Endothelial cell of umbilical vein (primary cell): ENCODE results near the gene MMP24. TPM values are rescaled to one million over a fixed set of nuclear protein-coding genes. Genes with fewer than 3 reads are reported as not detected.

ENCODE experiments used
- BruUV-seq: library from RNA; stranded (reverse); fragments of 400-500 nt; replicated peaks from 2 replicates; lab custom pipeline; 2021; lab: Mats Ljungman, UMichigan
- CTCF ChIA-PET: fragments of 300-600, 350-600 bp; sonication (Branson Sonifier 250); formaldehyde crosslinking; loops from one replicate; lab custom pipeline; 2021; ENCODE audit warnings: antibody characterized with exemption, inconsistent platforms; lab: Charles Lee
- POLR2A ChIA-PET: fragments of 300-600, 350-600 bp; sonication (Branson Sonifier 250); formaldehyde crosslinking; loops from one replicate; lab custom pipeline; 2021; ENCODE audit warnings: antibody characterized with exemption, inconsistent platforms; lab: Charles Lee
- DNase-seq: peaks from one replicate; pipeline ENCODE4 v3.0.0-alpha.2; 2011; ENCODE audit warnings: low read depth, low spot score
- FAIRE-seq: peaks from 2 replicates; lab custom pipeline; 2011; peaks lifted over from hg19 to GRCh38; lab: Jason Lieb, UNC
- H2AFZ ChIP-seq: 2 replicates; pipeline ENCODE4 v1.6.0; 2012; ENCODE audit warnings: low read depth, low read length, control low read depth, inconsistent platforms
- H3K27ac ChIP-seq: 2 replicates; pipeline ENCODE4 v1.5.1; 2011; ENCODE audit warnings: low read depth, mild to moderate bottlenecking, control low read depth, low read length, moderate library complexity; ENCODE audit not compliant: insufficient read depth
- H3K27me3 ChIP-seq, 2 experiments: 2 replicates each; pipeline versions ENCODE4 v1.6.0 to v1.6.1; 2011; ENCODE audit warnings: low read length in 2 of 2, mixed read lengths in 1 of 2; ENCODE audit not compliant: control insufficient read depth in 2 of 2, insufficient read depth in 2 of 2
- H3K36me3 ChIP-seq, 2 experiments: 2 replicates in 1 of 2; 3 replicates in 1 of 2; pipeline ENCODE4 v1.5.1; 2011; ENCODE audit warnings: low read length in 2 of 2, mild to moderate bottlenecking in 1 of 2, moderate library complexity in 1 of 2; ENCODE audit not compliant: control insufficient read depth in 2 of 2, insufficient read depth in 2 of 2; ENCODE audit errors: extremely low read depth in 1 of 2
- H3K4me1 ChIP-seq: 3 replicates; pipeline ENCODE4 v1.5.1; 2011; ENCODE audit warnings: mild to moderate bottlenecking, low read length; ENCODE audit not compliant: control insufficient read depth, insufficient read depth; ENCODE audit errors: extremely low read depth
- H3K4me2 ChIP-seq: 2 replicates; pipeline ENCODE4 v1.6.1; 2011; ENCODE audit warnings: low read length, control low read depth, mixed read lengths; ENCODE audit not compliant: insufficient read depth
- H3K4me3 ChIP-seq, 3 experiments: fragments of 200-600 bp in 1 of 3; sonication (generic), shearing (Covaris generic) in 1 of 3; replicated peaks in 1 of 3; 2 replicates each; pipeline ENCODE4 v1.5.1; 2011 to 2016; ENCODE audit warnings: control low read depth in 3 of 3, low read length in 3 of 3, mild to moderate bottlenecking in 2 of 3, inconsistent platforms in 1 of 3, low read depth in 1 of 3, moderate library complexity in 1 of 3; ENCODE audit not compliant: insufficient read depth in 1 of 3
- H3K79me2 ChIP-seq: 2 replicates; pipeline ENCODE4 v1.6.0; 2012; ENCODE audit warnings: low read length, inconsistent platforms; ENCODE audit not compliant: control insufficient read depth, insufficient read depth
- H3K9ac ChIP-seq: replicated peaks from 2 replicates; pipeline ENCODE3; 2011; ENCODE audit warnings: low read length, control low read depth; ENCODE audit not compliant: insufficient read depth; ENCODE audit errors: extremely low read depth
- H3K9me1 ChIP-seq: replicated peaks from 3 replicates; pipeline ENCODE4 v1.6.0; 2011; ENCODE audit warnings: mild to moderate bottlenecking, low read length; ENCODE audit not compliant: control insufficient read depth, insufficient read depth; ENCODE audit errors: extremely low read depth
- H3K9me3 ChIP-seq: replicated peaks from 2 replicates; pipeline ENCODE4 v1.5.1; 2012; ENCODE audit warnings: low read length, inconsistent platforms; ENCODE audit not compliant: control insufficient read depth, insufficient read depth
- H4K20me1 ChIP-seq: replicated peaks from 2 replicates; pipeline ENCODE3; 2011; ENCODE audit warnings: mild to moderate bottlenecking, low read length; ENCODE audit not compliant: control insufficient read depth, insufficient read depth; ENCODE audit errors: extremely low read depth
- CTCF ChIP-seq, 2 donors: IDR thresholded peaks; 1 replicate in 1 of 2; 2 replicates in 1 of 2; pipeline ENCODE4 v1.5.1; 2011; ENCODE audit warnings: low read length in 2 of 2, mild to moderate bottlenecking in 2 of 2, moderate library complexity in 2 of 2, control low read depth in 1 of 2, inconsistent platforms in 1 of 2, low read depth in 1 of 2; ENCODE audit not compliant: insufficient read depth in 1 of 2; ENCODE audit errors: extremely low read depth in 1 of 2
- EZH2 ChIP-seq: IDR thresholded peaks from 2 replicates; pipeline ENCODE4 v1.6.1; 2012; ENCODE audit warnings: borderline replicate concordance, low read depth, mild to moderate bottlenecking, moderate library complexity, low read length, inconsistent platforms; ENCODE audit not compliant: severe bottlenecking
- FOS ChIP-seq: IDR thresholded peaks from 2 replicates; pipeline ENCODE4 v1.6.1; 2011; ENCODE audit warnings: mild to moderate bottlenecking, low read length, moderate library complexity, borderline replicate concordance; ENCODE audit not compliant: insufficient read depth
- GATA2 ChIP-seq: IDR thresholded peaks from 2 replicates; pipeline ENCODE4 v1.7.0; 2011; ENCODE audit warnings: low read depth, mild to moderate bottlenecking, moderate library complexity, mixed read lengths, low read length; ENCODE audit not compliant: insufficient read length, insufficient read depth
- JUN ChIP-seq: IDR thresholded peaks from 2 replicates; pipeline ENCODE4 v1.6.1; 2011; ENCODE audit warnings: borderline replicate concordance, low read depth; ENCODE audit not compliant: insufficient read length, insufficient read depth
- MYC ChIP-seq: IDR thresholded peaks from one replicate; pipeline ENCODE4 v1.6.1; 2011; ENCODE audit warnings: mild to moderate bottlenecking, low read depth, low read length
- POLR2A ChIP-seq: IDR thresholded peaks from 2 replicates; pipeline ENCODE4 v1.6.1; 2012; ENCODE audit warnings: low read depth, mild to moderate bottlenecking, control low read depth, low read length
- POLR2AphosphoS5 ChIP-seq: IDR thresholded peaks from 2 replicates; pipeline ENCODE4 v1.6.1; 2012; ENCODE audit warnings: low read depth, mild to moderate bottlenecking, control low read depth, low read length, moderate library complexity; ENCODE audit not compliant: insufficient read depth
- dilution Hi-C: fragments of 300-500 bp; cut with MboI; formaldehyde crosslinking; loops from one replicate; pipeline ENCODE4 v1.15.0; 2019; ENCODE audit warnings: low sequenced_read_pairs; ENCODE audit not compliant: extremely low pct_ligation_motif_present
- intact Hi-C: fragments of 100-400 bp; cut with micrococcal nuclease; formaldehyde crosslinking; loops from one replicate; pipeline ENCODE4 v1.10.0; 2022
- polyA plus RNA-seq, 4 experiments: library from polyadenylated mRNA; depleted of rRNA in 3 of 4; stranded (reverse) in 3 of 4; unstranded in 1 of 4; fragments of >200 nt; gene quantifications; 2 replicates each; pipeline versions ENCODE4 v1.2.1 to v1.2.3, GENCODE V29; 2011 to 2012; ENCODE audit warnings: missing spikeins in 1 of 4
- total RNA-seq: library from RNA; stranded (reverse); gene quantifications from 2 replicates; pipeline ENCODE4 v1.2.3, GENCODE V29; 2021
- TF ChIP-seq, protein P1 (sequence below): IDR thresholded peaks from 2 replicates; pipeline ENCODE4 v1.6.1; 2011; ENCODE audit not compliant: insufficient read depth, insufficient read length

The MMP24 gene
- total and polyA plus RNA-seq, 2 donors (not counting 3 experiments of a cell fraction or from before 2014, with no cell fraction given): 0.27 to 0.54 TPM

- TF ChIP-seq CTCF (IDR thresholded peaks at IDR 0.05; ENCODE audit: extremely low read depth in 1 of 2, insufficient read depth in 1 of 2, low read depth in 1 of 2, low read length in 2 of 2) (no peak), JUN (no peak), EZH2 (no peak), POLR2AphosphoS5 (no peak), FOS (no peak), GATA2 (no peak), MYC (no peak), POLR2A (no peak)
- TF ChIP-seq, protein P1, sequence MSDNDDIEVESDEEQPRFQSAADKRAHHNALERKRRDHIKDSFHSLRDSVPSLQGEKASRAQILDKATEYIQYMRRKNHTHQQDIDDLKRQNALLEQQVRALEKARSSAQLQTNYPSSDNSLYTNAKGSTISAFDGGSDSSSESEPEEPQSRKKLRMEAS: no peak
- ChIA-PET POLR2A (no interaction called here), CTCF (interaction anchor here (0.9 to 3.3 kb wide), 3 partner anchors 16 to 350 kb away, joined by 3 to 12 read pairs (median 9); no protein-coding TSS in a partner anchor)
- Histone ChIP-seq H3K9me1 (no peaks in the 10 kb centered on the region), H3K4me2 (no peak overlapping the region), H2AFZ (no peak overlapping the region), H3K4me1 (peaks cover 19% of the 10 kb centered on the region), H4K20me1 (no peaks in the 10 kb centered on the region), H3K9ac (no peak overlapping the region), H3K9me3 (no peaks in the 10 kb centered on the region), H3K4me3 (no peak overlapping the region), H3K27ac (no peak overlapping the region), H3K36me3 (no peaks in the 10 kb centered on the region), H3K79me2 (no peaks in the 10 kb centered on the region), H3K27me3 (peaks cover 6% of the 10 kb centered on the region in 2 experiments)
- FAIRE-seq (no peak), DNase-seq (no peak)
- dilution Hi-C loops (no loop called here), intact Hi-C loops (loop anchor here (2.0 kb wide), 1 partner anchor 45 kb away; no protein-coding TSS in a partner anchor)
- no TSS peak for BruUV-seq
Measured at GRCh38 chr20:35223941-35224340, 2.5 kb upstream of the MMP24 start.
